HG03135 (cell line): Measurements from ENCODE around the gene NXN.
"Not testable (repeated sequence)": the region's sequence is repeated elsewhere in the genome, so short reads cannot be mapped to it uniquely, and the experiment has no call there.

Experiments
- ATAC-seq: cut with Tn5 transposase; IDR thresholded peaks from one replicate; pipeline ENCODE4 v1.9.1; 2021; ENCODE audit warnings: mild to moderate bottlenecking, moderate library complexity; ENCODE audit not compliant: unreplicated experiment

NXN gene

GRCh38 chr17:785901-786300, 193.7 kb downstream of the NXN start:
- ATAC-seq, result not testable (repeated sequence)

GRCh38 chr17:784143-784542, 195.4 kb downstream of the NXN start:
- ATAC-seq, result no peak

GRCh38 chr17:781805-782731, 197.5 kb downstream of the NXN start, which contains the start of the genes GLOD4 and MRM3:
TSS of gene GLOD4 (minus strand) at chr17:782280. CDS start at chr17:782255, 25 bp downstream.
TSS of gene MRM3 (plus strand) at chr17:782353. CDS start at chr17:782379, 26 bp downstream.
- ATAC-seq, result peak; percentile 88

GRCh38 chr17:778096-778495, 201.5 kb downstream of the NXN start:
- ATAC-seq, result no peak

- no peak for ATAC-seq
These were observed 205.3 kb downstream of the NXN start for GRCh38 chr17:774313-774584.

- no peak for ATAC-seq
These were observed 205.9 kb downstream of the NXN start for GRCh38 chr17:773467-774312.

- ATAC-seq, result no peak
These were observed 206.6 kb downstream of the NXN start for GRCh38 chr17:773016-773415.

- no peak for ATAC-seq
These were observed 212.5 kb downstream of the NXN start for GRCh38 chr17:767076-767475.

GRCh38 chr17:760371-760770, 219.2 kb downstream of the NXN start:
- no peak for ATAC-seq

GRCh38 chr17:759964-760363, 219.6 kb downstream of the NXN start:
- no peak for ATAC-seq

- ATAC-seq, result not testable (repeated sequence)
These were observed 223.5 kb downstream of the NXN start for GRCh38 chr17:756010-756567.

GRCh38 chr17:755319-755961, 224.1 kb downstream of the NXN start:
- ATAC-seq, result not testable (repeated sequence)

GRCh38 chr17:753418-753817, 226.2 kb downstream of the NXN start:
- ATAC-seq, result no peak

GRCh38 chr17:752620-753219, 226.9 kb downstream of the NXN start:
- ATAC-seq, result peak; percentile 4

GRCh38 chr17:752002-752619, 227.5 kb downstream of the NXN start, which contains the start of gene GEMIN4:
TSS of gene GEMIN4 (minus strand) at chr17:752264. CDS start at chr17:752142, 122 bp downstream.
- ATAC-seq, result peak; percentile 79

- peak; percentile 41 for ATAC-seq
These were observed 228.1 kb downstream of the NXN start for GRCh38 chr17:751269-752001.

- ATAC-seq, result no peak
These were observed 229.0 kb downstream of the NXN start for GRCh38 chr17:750431-751037.

GRCh38 chr17:749359-749758, 230.2 kb downstream of the NXN start:
- not testable (repeated sequence) for ATAC-seq
